ENCODE data around the gene PRCD. TPM values are rescaled to one million over a fixed set of nuclear protein-coding genes. Genes with fewer than 3 reads are reported as not detected.
A peak's percentile ranks its signal among the peaks of the same experiment; 100 is the strongest.

PRCD gene
- total and polyA plus RNA-seq, 12 donors: 1.5 to 17.3 (median 2.6) TPM

- TF ChIP-seq CTCF (IDR thresholded peaks at IDR 0.05): peak in 6 of 9 donors; percentile 11 to 28 (median 16)
- peaks cover 45 to 82% (median 70%) of the 10 kb centered on the region in 9 donors for H3K4me1 ChIP-seq
- intact Hi-C loops (cut with DNase I): loop anchor here in 2 of 10 donors (10.0 kb wide), 1 partner anchor 97 kb away; no protein-coding TSS in a partner anchor
- H3K36me3 ChIP-seq: no peaks in the 10 kb centered on the region
- DNase-seq (peak; percentile 73 to 76), ATAC-seq (peak; percentile 1 to 57 (median 36))
- H3K27ac ChIP-seq: peak overlapping the region; percentile 93 to 99 (median 96)
- H3K4me3 ChIP-seq: peak overlapping the region in 8 of 10 donors; percentile 1 to 49 (median 36)
- 28 to 29% methylated on average over 25 to 26 of the region's 26 CpGs for WGBS, 2 donors
- no peaks in the 10 kb centered on the region for H3K9me3 ChIP-seq
- no peaks in the 10 kb centered on the region for H3K27me3 ChIP-seq
These were observed 12.3 kb upstream of the PRCD start for GRCh38 chr17:76527430-76528111.

- ATAC-seq (no peak), DNase-seq (peak in 1 of 2 donors; percentile 42)
- no peaks in the 10 kb centered on the region for H3K9me3 ChIP-seq
- no peaks in the 10 kb centered on the region for H3K36me3 ChIP-seq
- peak overlapping the region in 9 of 10 donors; percentile 20 to 49 (median 35) for H3K4me3 ChIP-seq
- H3K4me1 ChIP-seq: peaks cover 45 to 82% (median 65%) of the 10 kb centered on the region in 9 donors
- intact Hi-C loops (cut with DNase I): loop anchor here in 2 of 10 donors (10.0 kb wide), 1 partner anchor 97 kb away; no protein-coding TSS in a partner anchor
- TF ChIP-seq CTCF (IDR thresholded peaks at IDR 0.05): no peak
- H3K27me3 ChIP-seq: no peaks in the 10 kb centered on the region
- H3K27ac ChIP-seq: peak overlapping the region; percentile 93 to 99 (median 96)
- WGBS, 2 donors: 51 to 60% methylated on average over 15 of the region's 15 CpGs
These were observed 11.7 kb upstream of the PRCD start for GRCh38 chr17:76528156-76528527.

GRCh38 chr17:76528528-76529223, 11.2 kb upstream of the PRCD start:
- Histone ChIP-seq H3K4me3 (peak overlapping the region in 9 of 10 donors; percentile 20 to 49 (median 35)), H3K36me3 (no peaks in the 10 kb centered on the region), H3K27ac (peak overlapping the region; percentile 93 to 99 (median 96)), H3K4me1 (peaks cover 42 to 77% (median 65%) of the 10 kb centered on the region in 9 donors), H3K9me3 (no peaks in the 10 kb centered on the region), H3K27me3 (no peaks in the 10 kb centered on the region)
- WGBS, 2 donors: 38 to 52% methylated on average over 31 of the region's 31 CpGs
- intact Hi-C loops (cut with DNase I): loop anchor here in 2 of 10 donors (10.0 kb wide), 1 partner anchor 96 kb away; no protein-coding TSS in a partner anchor
- peak; percentile 64 to 73 for DNase-seq
- peak in 4 of 9 donors; percentile 22 to 37 (median 32) for TF ChIP-seq CTCF (IDR thresholded peaks at IDR 0.05)
- ATAC-seq: peak; percentile 15 to 51 (median 34)
